Kidney (tissue), 14 donors: ENCODE data around the gene GTF2F2. TPM values are rescaled to one million over a fixed set of nuclear protein-coding genes. Genes with fewer than 3 reads are reported as not detected.

Source experiments
- DNase-seq, 5 donors: peaks; one replicate each; pipeline ENCODE4 v3.0.0-alpha.2; 2013 to 2020
- FAIRE-seq: peaks from 2 replicates; lab custom pipeline; 2012; peaks lifted over from hg19 to GRCh38; lab: Jason Lieb, UNC
- H3K27ac ChIP-seq, 2 donors: one replicate each; pipeline ENCODE4 v1.7.0; 2013; ENCODE audit warnings: low read depth in 2 of 2, low read length in 2 of 2, inconsistent platforms in 1 of 2
- H3K27me3 ChIP-seq: one replicate; pipeline ENCODE4 v1.7.1; 2013; ENCODE audit warnings: low read length, inconsistent platforms; ENCODE audit not compliant: control insufficient read depth, insufficient read depth
- H3K36me3 ChIP-seq, 3 donors: one replicate each; pipeline versions ENCODE4 v1.7.0 to v1.7.1; 2013; ENCODE audit warnings: low read length in 3 of 3, control low read depth in 1 of 3, inconsistent platforms in 1 of 3; ENCODE audit not compliant: insufficient read depth in 3 of 3, control insufficient read depth in 2 of 3
- H3K4me1 ChIP-seq, 3 donors: one replicate each; pipeline versions ENCODE4 v1.7.0 to v1.7.1; 2013; ENCODE audit warnings: low read length in 3 of 3, inconsistent platforms in 1 of 3, low read depth in 1 of 3; ENCODE audit not compliant: control insufficient read depth in 2 of 3, insufficient read depth in 2 of 3
- H3K4me3 ChIP-seq, 3 donors: one replicate each; pipeline versions ENCODE4 v1.7.0 to v1.8.1; 2013; ENCODE audit warnings: low read length in 3 of 3, control low read depth in 1 of 3, inconsistent platforms in 1 of 3
- H3K9ac ChIP-seq, 3 donors: one replicate each; pipeline versions ENCODE4 v1.7.0 to v1.7.1; 2013; ENCODE audit warnings: low read length in 3 of 3, control low read depth in 1 of 3, inconsistent platforms in 1 of 3
- H3K9me3 ChIP-seq, 3 donors: one replicate each; pipeline versions ENCODE4 v1.7.0 to v1.7.1; 2013; ENCODE audit warnings: low read length in 3 of 3, control low read depth in 1 of 3, inconsistent platforms in 1 of 3; ENCODE audit not compliant: control insufficient read depth in 2 of 3, insufficient read depth in 1 of 3
- intact Hi-C: fragments of 100-400 bp; cut with DNase I; formaldehyde crosslinking; loops from one replicate; pipeline ENCODE4 v1.11.1; 2022
- polyA plus RNA-seq: library from polyadenylated mRNA; stranded (reverse); fragments of 350-450 nt; fragmentation: Illumina TruSeq; extraction: RNeasy Lipid Tissue Mini Kit (QIAGEN cat#74804); gene quantifications from one replicate; pipeline ENCODE4 v1.2.3, GENCODE V29; 2014; ENCODE audit warnings: low read depth, low replicate concordance; ENCODE audit not compliant: insufficient read depth
- total RNA-seq: library from RNA; stranded (reverse); fragmentation: NEBNext Ultra II Directional; extraction: Animal tissue kit (Norgen Biotek cat#: 25700); gene quantifications from one replicate; pipeline ENCODE4 v1.2.1, GENCODE V29; 2021
- TF ChIP-seq, protein P1 (sequence below): IDR thresholded peaks from 3 replicates; pipeline ENCODE4 v1.5.1; 2012; ENCODE audit warnings: mild to moderate bottlenecking, moderate library complexity, borderline replicate concordance; ENCODE audit not compliant: insufficient read depth; ENCODE audit errors: extremely low read depth
- donor health status: control.
- donor health status: control.
- donor health status: control.
- donor health status: control.
- donor health status: control.
- donor health status: DM: yes; HTN: yes; CAD: no.
- donor health status: Normal renal cell carcinoma (clear cell type).

Gene GTF2F2
- total and polyA plus RNA-seq, 2 donors from 2014 or later: 16.6 to 17.3 TPM

DNA sequence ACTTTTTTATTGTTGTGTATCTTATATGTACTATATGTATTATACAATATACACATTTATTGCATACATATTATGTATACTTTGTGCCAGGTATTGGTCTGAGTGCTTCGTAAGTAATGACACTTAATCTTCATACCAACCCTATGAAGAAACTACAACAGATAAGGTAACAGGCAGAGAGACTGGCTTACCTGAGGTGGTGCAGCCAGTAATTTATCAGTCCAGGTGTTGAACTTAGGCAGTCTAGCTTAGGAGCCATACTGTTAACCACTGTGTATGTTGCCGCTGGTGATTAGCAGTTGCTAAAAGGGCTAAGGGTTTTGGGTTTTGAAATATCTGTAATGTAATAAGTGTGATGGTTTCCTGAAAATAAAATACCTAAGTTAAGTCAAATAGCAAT lies 134.1 kb downstream of the GTF2F2 start:
- H3K4me1 ChIP-seq: no peaks in the 10 kb centered on the region
- no peak overlapping the region for H3K27ac ChIP-seq
- H3K9me3 ChIP-seq: no peaks in the 10 kb centered on the region
- no peaks in the 10 kb centered on the region for H3K27me3 ChIP-seq
- TF ChIP-seq, protein P1, sequence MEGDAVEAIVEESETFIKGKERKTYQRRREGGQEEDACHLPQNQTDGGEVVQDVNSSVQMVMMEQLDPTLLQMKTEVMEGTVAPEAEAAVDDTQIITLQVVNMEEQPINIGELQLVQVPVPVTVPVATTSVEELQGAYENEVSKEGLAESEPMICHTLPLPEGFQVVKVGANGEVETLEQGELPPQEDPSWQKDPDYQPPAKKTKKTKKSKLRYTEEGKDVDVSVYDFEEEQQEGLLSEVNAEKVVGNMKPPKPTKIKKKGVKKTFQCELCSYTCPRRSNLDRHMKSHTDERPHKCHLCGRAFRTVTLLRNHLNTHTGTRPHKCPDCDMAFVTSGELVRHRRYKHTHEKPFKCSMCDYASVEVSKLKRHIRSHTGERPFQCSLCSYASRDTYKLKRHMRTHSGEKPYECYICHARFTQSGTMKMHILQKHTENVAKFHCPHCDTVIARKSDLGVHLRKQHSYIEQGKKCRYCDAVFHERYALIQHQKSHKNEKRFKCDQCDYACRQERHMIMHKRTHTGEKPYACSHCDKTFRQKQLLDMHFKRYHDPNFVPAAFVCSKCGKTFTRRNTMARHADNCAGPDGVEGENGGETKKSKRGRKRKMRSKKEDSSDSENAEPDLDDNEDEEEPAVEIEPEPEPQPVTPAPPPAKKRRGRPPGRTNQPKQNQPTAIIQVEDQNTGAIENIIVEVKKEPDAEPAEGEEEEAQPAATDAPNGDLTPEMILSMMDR: no peak
- no peak overlapping the region for H3K9ac ChIP-seq
- no peak overlapping the region for H3K4me3 ChIP-seq
- DNase-seq (no peak), FAIRE-seq (no peak)
- intact Hi-C loops: no loop called here
- peaks cover 0 to 4% (median 3%) of the 10 kb centered on the region in 3 donors for H3K36me3 ChIP-seq

DNA sequence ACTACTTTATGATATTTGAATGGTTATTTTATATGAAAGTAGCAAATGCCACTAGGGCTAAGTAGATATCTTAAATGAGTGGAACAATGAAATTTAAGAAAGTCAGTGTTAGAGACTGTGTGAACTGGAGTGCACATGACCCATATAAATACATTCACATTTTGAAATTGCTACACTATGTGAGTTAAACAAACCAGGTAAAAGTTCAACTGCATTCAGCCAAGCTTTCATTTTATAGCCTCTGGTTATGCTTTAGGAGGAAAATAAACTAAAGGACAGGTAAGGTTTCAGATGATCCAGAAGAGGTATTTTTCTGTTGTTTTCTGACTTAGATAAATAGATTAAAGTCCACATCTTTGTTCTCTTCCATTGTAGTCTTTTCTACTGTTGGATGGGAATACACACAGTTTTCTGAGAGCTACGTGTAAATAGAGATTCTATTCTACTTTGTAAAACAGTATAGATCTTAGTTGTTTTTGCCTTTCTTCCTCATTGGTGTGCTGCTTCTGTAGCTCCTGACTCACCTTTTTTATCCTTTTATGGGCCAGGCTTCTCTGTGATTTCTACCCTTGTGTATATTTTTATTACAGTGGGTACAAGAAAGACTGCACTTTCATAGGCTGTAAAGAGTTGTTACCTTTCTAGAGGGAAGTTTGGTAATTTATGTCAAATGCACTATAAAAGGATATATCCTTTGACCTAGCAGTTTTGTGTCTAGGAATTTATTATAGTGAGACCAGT lies 135.1 kb downstream of the GTF2F2 start:
- no peak overlapping the region for H3K27ac ChIP-seq
- H3K27me3 ChIP-seq: no peaks in the 10 kb centered on the region
- DNase-seq (no peak), FAIRE-seq (no peak)
- TF ChIP-seq, protein P1: no peak
- H3K9ac ChIP-seq: no peak overlapping the region
- H3K9me3 ChIP-seq: no peaks in the 10 kb centered on the region
- no peak overlapping the region for H3K4me3 ChIP-seq
- no peaks in the 10 kb centered on the region for H3K4me1 ChIP-seq
- intact Hi-C loops: no loop called here
- peaks cover 0 to 4% (median 3%) of the 10 kb centered on the region in 3 donors for H3K36me3 ChIP-seq

DNA sequence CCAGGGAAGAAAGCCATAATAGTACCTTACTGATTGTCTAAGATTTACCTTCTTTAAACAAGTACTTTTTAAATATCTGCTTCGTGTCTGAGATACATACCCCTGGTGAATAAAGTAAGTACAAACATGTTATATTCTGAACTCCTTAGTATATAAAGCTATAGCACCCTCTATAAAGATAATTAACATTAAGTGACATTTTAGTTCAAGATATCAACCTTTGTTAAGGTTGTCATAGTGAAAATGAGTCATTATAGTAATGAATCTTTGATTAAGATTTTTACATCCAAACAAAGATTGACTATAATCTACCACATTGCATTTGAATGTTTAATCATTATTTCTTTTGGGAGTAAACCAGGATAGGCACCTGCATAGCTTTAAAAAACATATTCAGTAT lies 135.9 kb downstream of the GTF2F2 start:
- intact Hi-C loops: no loop called here
- no peak for FAIRE-seq
- TF ChIP-seq, protein P1: no peak

More for the DNA sequence above, 135.9 kb downstream of the GTF2F2 start:
- Histone ChIP-seq H3K4me3 (no peak overlapping the region), H3K9me3 (no peaks in the 10 kb centered on the region), H3K4me1 (no peaks in the 10 kb centered on the region), H3K27ac (no peak overlapping the region), H3K27me3 (no peaks in the 10 kb centered on the region), H3K9ac (no peak overlapping the region), H3K36me3 (peaks cover 0 to 4% (median 3%) of the 10 kb centered on the region in 3 donors)
- DNase-seq: no peak
